Endothelial cell of umbilical vein (primary cell): ENCODE measurements around the gene TBCE. TPM values are rescaled to one million over a fixed set of nuclear protein-coding genes. Genes with fewer than 3 reads are reported as not detected.
"Not testable (repeated sequence)": the region's sequence is repeated elsewhere in the genome, so short reads cannot be mapped to it uniquely, and the experiment has no call there.

Experiments used
- BruUV-seq: library from RNA; stranded (reverse); fragments of 400-500 nt; replicated peaks from 2 replicates; lab custom pipeline; 2021; lab: Mats Ljungman, UMichigan
- CTCF ChIA-PET: fragments of 300-600, 350-600 bp; sonication (Branson Sonifier 250); formaldehyde crosslinking; loops from one replicate; lab custom pipeline; 2021; ENCODE audit warnings: antibody characterized with exemption, inconsistent platforms; lab: Charles Lee
- POLR2A ChIA-PET: fragments of 300-600, 350-600 bp; sonication (Branson Sonifier 250); formaldehyde crosslinking; loops from one replicate; lab custom pipeline; 2021; ENCODE audit warnings: antibody characterized with exemption, inconsistent platforms; lab: Charles Lee
- DNase-seq: peaks from one replicate; pipeline ENCODE4 v3.0.0-alpha.2; 2011; ENCODE audit warnings: low read depth, low spot score
- FAIRE-seq: peaks from 2 replicates; lab custom pipeline; 2011; peaks lifted over from hg19 to GRCh38; lab: Jason Lieb, UNC
- H2AFZ ChIP-seq: 2 replicates; pipeline ENCODE4 v1.6.0; 2012; ENCODE audit warnings: low read depth, low read length, control low read depth, inconsistent platforms
- H3K27ac ChIP-seq: 2 replicates; pipeline ENCODE4 v1.5.1; 2011; ENCODE audit warnings: low read depth, mild to moderate bottlenecking, control low read depth, low read length, moderate library complexity; ENCODE audit not compliant: insufficient read depth
- H3K27me3 ChIP-seq, 2 experiments: 2 replicates each; pipeline versions ENCODE4 v1.6.0 to v1.6.1; 2011; ENCODE audit warnings: low read length in 2 of 2, mixed read lengths in 1 of 2; ENCODE audit not compliant: control insufficient read depth in 2 of 2, insufficient read depth in 2 of 2
- H3K36me3 ChIP-seq, 2 experiments: 2 replicates in 1 of 2; 3 replicates in 1 of 2; pipeline ENCODE4 v1.5.1; 2011; ENCODE audit warnings: low read length in 2 of 2, mild to moderate bottlenecking in 1 of 2, moderate library complexity in 1 of 2; ENCODE audit not compliant: control insufficient read depth in 2 of 2, insufficient read depth in 2 of 2; ENCODE audit errors: extremely low read depth in 1 of 2
- H3K4me1 ChIP-seq: 3 replicates; pipeline ENCODE4 v1.5.1; 2011; ENCODE audit warnings: mild to moderate bottlenecking, low read length; ENCODE audit not compliant: control insufficient read depth, insufficient read depth; ENCODE audit errors: extremely low read depth
- H3K4me2 ChIP-seq: 2 replicates; pipeline ENCODE4 v1.6.1; 2011; ENCODE audit warnings: low read length, control low read depth, mixed read lengths; ENCODE audit not compliant: insufficient read depth
- H3K4me3 ChIP-seq, 3 experiments: fragments of 200-600 bp in 1 of 3; sonication (generic), shearing (Covaris generic) in 1 of 3; replicated peaks in 1 of 3; 2 replicates each; pipeline ENCODE4 v1.5.1; 2011 to 2016; ENCODE audit warnings: control low read depth in 3 of 3, low read length in 3 of 3, mild to moderate bottlenecking in 2 of 3, inconsistent platforms in 1 of 3, low read depth in 1 of 3, moderate library complexity in 1 of 3; ENCODE audit not compliant: insufficient read depth in 1 of 3
- H3K79me2 ChIP-seq: 2 replicates; pipeline ENCODE4 v1.6.0; 2012; ENCODE audit warnings: low read length, inconsistent platforms; ENCODE audit not compliant: control insufficient read depth, insufficient read depth
- H3K9ac ChIP-seq: replicated peaks from 2 replicates; pipeline ENCODE3; 2011; ENCODE audit warnings: low read length, control low read depth; ENCODE audit not compliant: insufficient read depth; ENCODE audit errors: extremely low read depth
- H3K9me1 ChIP-seq: replicated peaks from 3 replicates; pipeline ENCODE4 v1.6.0; 2011; ENCODE audit warnings: mild to moderate bottlenecking, low read length; ENCODE audit not compliant: control insufficient read depth, insufficient read depth; ENCODE audit errors: extremely low read depth
- H3K9me3 ChIP-seq: replicated peaks from 2 replicates; pipeline ENCODE4 v1.5.1; 2012; ENCODE audit warnings: low read length, inconsistent platforms; ENCODE audit not compliant: control insufficient read depth, insufficient read depth
- H4K20me1 ChIP-seq: replicated peaks from 2 replicates; pipeline ENCODE3; 2011; ENCODE audit warnings: mild to moderate bottlenecking, low read length; ENCODE audit not compliant: control insufficient read depth, insufficient read depth; ENCODE audit errors: extremely low read depth
- EZH2 ChIP-seq: IDR thresholded peaks from 2 replicates; pipeline ENCODE4 v1.6.1; 2012; ENCODE audit warnings: borderline replicate concordance, low read depth, mild to moderate bottlenecking, moderate library complexity, low read length, inconsistent platforms; ENCODE audit not compliant: severe bottlenecking
- FOS ChIP-seq: IDR thresholded peaks from 2 replicates; pipeline ENCODE4 v1.6.1; 2011; ENCODE audit warnings: mild to moderate bottlenecking, low read length, moderate library complexity, borderline replicate concordance; ENCODE audit not compliant: insufficient read depth
- GATA2 ChIP-seq: IDR thresholded peaks from 2 replicates; pipeline ENCODE4 v1.7.0; 2011; ENCODE audit warnings: low read depth, mild to moderate bottlenecking, moderate library complexity, mixed read lengths, low read length; ENCODE audit not compliant: insufficient read length, insufficient read depth
- JUN ChIP-seq: IDR thresholded peaks from 2 replicates; pipeline ENCODE4 v1.6.1; 2011; ENCODE audit warnings: borderline replicate concordance, low read depth; ENCODE audit not compliant: insufficient read length, insufficient read depth
- MYC ChIP-seq: IDR thresholded peaks from one replicate; pipeline ENCODE4 v1.6.1; 2011; ENCODE audit warnings: mild to moderate bottlenecking, low read depth, low read length
- POLR2A ChIP-seq: IDR thresholded peaks from 2 replicates; pipeline ENCODE4 v1.6.1; 2012; ENCODE audit warnings: low read depth, mild to moderate bottlenecking, control low read depth, low read length
- POLR2AphosphoS5 ChIP-seq: IDR thresholded peaks from 2 replicates; pipeline ENCODE4 v1.6.1; 2012; ENCODE audit warnings: low read depth, mild to moderate bottlenecking, control low read depth, low read length, moderate library complexity; ENCODE audit not compliant: insufficient read depth
- dilution Hi-C: fragments of 300-500 bp; cut with MboI; formaldehyde crosslinking; loops from one replicate; pipeline ENCODE4 v1.15.0; 2019; ENCODE audit warnings: low sequenced_read_pairs; ENCODE audit not compliant: extremely low pct_ligation_motif_present
- intact Hi-C: fragments of 100-400 bp; cut with micrococcal nuclease; formaldehyde crosslinking; loops from one replicate; pipeline ENCODE4 v1.10.0; 2022
- polyA plus RNA-seq, 4 experiments: library from polyadenylated mRNA; depleted of rRNA in 3 of 4; stranded (reverse) in 3 of 4; unstranded in 1 of 4; fragments of >200 nt; gene quantifications; 2 replicates each; pipeline versions ENCODE4 v1.2.1 to v1.2.3, GENCODE V29; 2011 to 2012; ENCODE audit warnings: missing spikeins in 1 of 4
- total RNA-seq: library from RNA; stranded (reverse); gene quantifications from 2 replicates; pipeline ENCODE4 v1.2.3, GENCODE V29; 2021
- TF ChIP-seq, protein P1 (sequence below), 2 donors: IDR thresholded peaks; 1 replicate in 1 of 2; 2 replicates in 1 of 2; pipeline ENCODE4 v1.5.1; 2011; ENCODE audit warnings: low read length in 2 of 2, mild to moderate bottlenecking in 2 of 2, moderate library complexity in 2 of 2, control low read depth in 1 of 2, inconsistent platforms in 1 of 2, low read depth in 1 of 2; ENCODE audit not compliant: insufficient read depth in 1 of 2; ENCODE audit errors: extremely low read depth in 1 of 2
- TF ChIP-seq, protein P2 (sequence below): IDR thresholded peaks from 2 replicates; pipeline ENCODE4 v1.6.1; 2011; ENCODE audit not compliant: insufficient read depth, insufficient read length

The TBCE gene
- total and polyA plus RNA-seq, 2 donors (not counting 3 experiments of a cell fraction or from before 2014, with no cell fraction given), result 13.7 to 32.6 TPM

DNA sequence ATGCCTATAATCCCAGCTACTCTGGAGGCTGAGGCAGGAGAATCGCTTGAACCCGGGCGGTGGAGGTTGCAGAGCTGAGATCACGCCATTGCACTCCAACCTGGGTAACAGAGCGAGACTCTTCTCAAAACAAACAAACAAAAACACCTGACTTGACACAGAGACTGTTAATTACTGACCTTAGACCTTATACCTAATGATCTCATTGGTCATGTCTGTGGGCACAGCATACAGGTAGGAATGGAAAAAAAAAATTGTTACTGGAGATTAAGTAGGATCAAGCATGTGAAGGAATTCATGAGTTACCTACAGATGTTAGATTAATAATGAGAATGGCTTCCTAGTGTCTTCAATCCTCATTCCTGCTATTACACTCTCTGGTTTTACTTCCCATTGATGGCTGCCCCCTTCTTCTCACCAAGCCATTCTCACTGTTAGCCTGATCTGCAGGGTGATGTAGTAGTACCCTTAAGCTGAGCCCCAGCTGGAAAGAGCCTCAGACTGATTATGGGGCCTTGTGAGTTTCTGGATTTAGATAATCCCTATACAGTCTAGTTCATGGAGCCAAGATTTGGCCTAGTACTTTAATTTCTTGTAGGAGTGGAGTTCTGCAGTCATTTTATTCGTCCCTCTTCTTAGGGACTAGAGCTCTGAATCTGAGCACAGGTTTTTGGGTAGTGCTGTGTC is 8.8 kb downstream of the TBCE start:
- POLR2A ChIA-PET, result no interaction called here
- Histone ChIP-seq H3K27ac (no peak overlapping the region), H2AFZ (no peak overlapping the region), H4K20me1 (no peaks in the 10 kb centered on the region), H3K9me3 (no peaks in the 10 kb centered on the region), H3K4me3 (no peak overlapping the region), H3K4me2 (no peak overlapping the region), H3K79me2 (peaks cover 26% of the 10 kb centered on the region), H3K36me3 (peaks cover 0 to 2% of the 10 kb centered on the region in 2 experiments), H3K9ac (no peak overlapping the region), H3K27me3 (no peaks in the 10 kb centered on the region), H3K4me1 (no peaks in the 10 kb centered on the region), H3K9me1 (no peaks in the 10 kb centered on the region)
- BruUV-seq, result no TSS peak
- dilution Hi-C loops (no loop called here), intact Hi-C loops (no loop called here)
- FAIRE-seq (no peak), DNase-seq (no peak)
- TF ChIP-seq, protein P1, sequence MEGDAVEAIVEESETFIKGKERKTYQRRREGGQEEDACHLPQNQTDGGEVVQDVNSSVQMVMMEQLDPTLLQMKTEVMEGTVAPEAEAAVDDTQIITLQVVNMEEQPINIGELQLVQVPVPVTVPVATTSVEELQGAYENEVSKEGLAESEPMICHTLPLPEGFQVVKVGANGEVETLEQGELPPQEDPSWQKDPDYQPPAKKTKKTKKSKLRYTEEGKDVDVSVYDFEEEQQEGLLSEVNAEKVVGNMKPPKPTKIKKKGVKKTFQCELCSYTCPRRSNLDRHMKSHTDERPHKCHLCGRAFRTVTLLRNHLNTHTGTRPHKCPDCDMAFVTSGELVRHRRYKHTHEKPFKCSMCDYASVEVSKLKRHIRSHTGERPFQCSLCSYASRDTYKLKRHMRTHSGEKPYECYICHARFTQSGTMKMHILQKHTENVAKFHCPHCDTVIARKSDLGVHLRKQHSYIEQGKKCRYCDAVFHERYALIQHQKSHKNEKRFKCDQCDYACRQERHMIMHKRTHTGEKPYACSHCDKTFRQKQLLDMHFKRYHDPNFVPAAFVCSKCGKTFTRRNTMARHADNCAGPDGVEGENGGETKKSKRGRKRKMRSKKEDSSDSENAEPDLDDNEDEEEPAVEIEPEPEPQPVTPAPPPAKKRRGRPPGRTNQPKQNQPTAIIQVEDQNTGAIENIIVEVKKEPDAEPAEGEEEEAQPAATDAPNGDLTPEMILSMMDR (IDR thresholded peaks at IDR 0.05; ENCODE audit: extremely low read depth in 1 of 2, insufficient read depth in 1 of 2, low read depth in 1 of 2, low read length in 2 of 2), result no peak
- TF ChIP-seq GATA2 (no peak), JUN (no peak), POLR2AphosphoS5 (no peak), FOS (no peak), POLR2A (no peak), MYC (no peak), EZH2 (no peak)
- TF ChIP-seq, protein P2, sequence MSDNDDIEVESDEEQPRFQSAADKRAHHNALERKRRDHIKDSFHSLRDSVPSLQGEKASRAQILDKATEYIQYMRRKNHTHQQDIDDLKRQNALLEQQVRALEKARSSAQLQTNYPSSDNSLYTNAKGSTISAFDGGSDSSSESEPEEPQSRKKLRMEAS, result no peak
- CTCF ChIA-PET, result interaction anchor here (1.3 kb wide), 1 partner anchor 39 kb away, joined by 4 read pairs; no protein-coding TSS in a partner anchor

DNA sequence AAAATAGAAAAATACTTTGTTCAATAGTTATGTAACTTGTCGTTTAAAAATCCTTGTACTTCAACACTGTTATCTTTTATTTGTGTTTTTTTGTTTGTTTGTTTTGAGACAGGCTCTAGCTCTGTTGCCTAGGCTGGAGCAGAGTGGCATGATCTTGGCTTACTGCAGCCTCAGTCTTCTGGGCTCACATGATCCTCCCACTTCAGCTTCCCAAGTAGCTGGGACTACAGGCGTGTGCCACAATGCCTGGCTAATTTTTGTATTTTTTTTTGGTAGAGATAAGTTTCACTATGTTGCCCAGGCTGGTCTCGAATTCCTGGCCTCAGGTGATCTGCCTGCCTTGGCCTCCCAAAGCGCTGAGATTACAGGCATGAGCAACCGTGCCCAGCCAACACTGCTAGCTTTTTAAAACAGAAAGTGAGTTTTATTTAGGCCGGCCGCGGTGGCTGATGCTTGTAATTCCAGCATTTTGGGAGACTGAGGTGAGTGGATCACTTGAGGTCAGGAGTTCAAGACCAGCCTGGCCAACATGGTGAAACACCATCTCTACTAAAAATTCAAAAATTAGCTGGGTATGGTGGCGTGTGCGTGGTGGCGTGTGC is 11.0 kb downstream of the TBCE start:
- POLR2A ChIA-PET, H3K27me3 ChIP-seq, intact Hi-C loops, H2AFZ ChIP-seq, FAIRE-seq, BruUV-seq, H3K9me3 ChIP-seq, H3K36me3 ChIP-seq, H3K4me3 ChIP-seq, H3K9ac ChIP-seq, H3K9me1 ChIP-seq, DNase-seq, H3K27ac ChIP-seq, dilution Hi-C loops, H3K4me1 ChIP-seq, H4K20me1 ChIP-seq, H3K4me2 ChIP-seq: not testable (repeated sequence)
- CTCF ChIA-PET, result interaction anchor here (1.5 kb wide), 1 partner anchor 37 kb away, joined by 3 read pairs; no protein-coding TSS in a partner anchor
- H3K79me2 ChIP-seq, result peaks cover 21% of the 10 kb centered on the region
